OCI-M1 (cell line): Measurements from ENCODE around the gene PHACTR1.
"Not testable (repeated sequence)": the region's sequence is repeated elsewhere in the genome, so short reads cannot be mapped to it uniquely, and the experiment has no call there.

Experiments
- DNase-seq: peaks from one replicate; lab custom pipeline; 2025; lab: John Stamatoyannopoulos, UW

The PHACTR1 gene

GRCh38 chr6:12903246-12903645 lies 186.7 kb downstream of the PHACTR1 start:
- DNase-seq, result peak; percentile 38

- DNase-seq, result no peak
Observed at GRCh38 chr6:12909833-12910232, 193.3 kb downstream of the PHACTR1 start.

DNA sequence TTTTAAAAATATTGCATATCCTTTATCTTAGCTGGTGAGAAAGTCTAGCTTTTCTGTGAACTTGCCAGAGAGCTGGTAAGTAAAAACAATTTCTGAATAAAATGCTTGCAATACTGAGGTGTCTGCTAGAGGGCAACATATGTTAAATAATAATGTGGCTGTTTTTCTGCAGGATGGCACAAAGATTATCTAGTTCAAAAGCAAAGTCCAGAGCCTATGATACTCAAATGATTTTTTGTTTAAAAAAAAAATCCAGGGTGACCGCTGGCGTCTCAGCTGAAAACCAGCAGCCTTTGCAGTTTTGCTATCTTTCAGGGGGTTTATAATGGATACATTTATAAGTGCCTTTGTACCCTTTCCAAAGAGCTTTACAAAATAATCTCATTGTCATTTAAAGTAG lies 194.9 kb downstream of the PHACTR1 start:
- peak; percentile 85 for DNase-seq

DNA sequence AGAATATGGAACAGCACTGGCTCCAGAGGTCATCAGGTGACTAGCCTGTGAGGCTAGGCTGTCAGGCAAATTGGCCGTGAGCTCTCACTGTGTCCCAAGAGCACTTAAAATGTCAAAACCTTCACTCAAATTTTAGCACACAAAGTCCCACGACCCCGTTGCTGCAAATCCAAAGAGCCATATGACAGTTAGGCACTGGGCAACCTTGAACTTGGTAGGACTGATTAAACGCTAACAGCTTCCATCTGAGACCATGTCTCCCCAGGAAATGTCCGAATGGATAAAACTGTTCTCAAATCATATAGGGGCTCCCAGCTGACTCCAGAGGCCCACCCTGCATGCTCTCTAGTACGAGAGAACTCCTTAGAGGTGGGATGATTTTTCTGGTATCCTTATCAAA lies 196.6 kb downstream of the PHACTR1 start:
- DNase-seq, result no peak

DNA sequence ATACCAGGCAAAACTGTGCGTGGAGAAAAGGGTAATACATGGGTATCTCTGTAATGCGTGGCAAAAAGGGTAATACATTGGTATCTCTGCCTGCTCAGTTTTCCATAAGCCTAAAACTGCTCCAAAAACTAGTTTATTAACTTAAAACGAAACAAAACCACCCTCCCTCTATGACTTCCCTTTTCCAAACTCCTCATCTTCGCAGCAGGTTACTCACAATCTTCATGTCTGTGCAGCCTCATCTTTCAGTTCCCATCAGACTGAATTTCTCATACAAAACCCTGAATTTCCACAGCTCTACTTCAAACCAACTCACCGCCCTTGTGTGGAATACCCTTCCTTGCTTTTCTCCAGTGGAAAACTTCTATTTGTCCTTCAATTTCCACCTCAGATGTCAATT lies 199.4 kb downstream of the PHACTR1 start:
- peak; percentile 52 for DNase-seq

DNA sequence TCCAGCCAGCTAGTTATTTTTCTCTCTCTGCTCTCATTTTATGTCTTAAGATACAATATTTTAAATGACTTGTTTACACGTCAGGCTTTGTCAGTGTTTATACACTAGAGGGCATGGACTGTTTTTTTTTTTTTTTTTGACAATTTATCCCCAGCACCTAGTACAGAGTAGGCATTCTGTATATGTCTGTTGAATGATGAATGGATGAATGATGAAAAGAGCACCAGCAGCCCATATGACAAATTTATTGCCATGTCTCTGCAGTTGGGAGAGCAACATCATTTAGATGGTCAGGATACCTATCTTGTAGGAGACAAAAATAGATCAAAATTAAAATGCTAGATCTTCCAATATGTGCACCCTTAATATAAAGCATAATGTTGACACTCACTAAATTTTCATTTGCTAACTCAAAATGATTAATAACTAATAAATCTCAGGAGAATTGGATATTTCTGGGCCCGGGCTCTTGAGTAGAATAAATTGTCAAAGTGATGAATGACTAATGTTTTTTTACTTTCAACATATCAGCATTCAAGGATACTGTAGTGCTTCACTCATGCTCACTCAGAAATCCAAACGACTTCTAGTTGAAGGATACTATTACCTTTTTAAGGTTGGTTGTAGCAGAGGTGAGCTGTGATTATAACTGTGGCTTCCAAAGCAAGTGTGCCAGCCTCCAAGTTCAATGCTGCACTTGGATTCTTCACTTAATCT lies 200.0 kb downstream of the PHACTR1 start:
- no peak for DNase-seq

DNA sequence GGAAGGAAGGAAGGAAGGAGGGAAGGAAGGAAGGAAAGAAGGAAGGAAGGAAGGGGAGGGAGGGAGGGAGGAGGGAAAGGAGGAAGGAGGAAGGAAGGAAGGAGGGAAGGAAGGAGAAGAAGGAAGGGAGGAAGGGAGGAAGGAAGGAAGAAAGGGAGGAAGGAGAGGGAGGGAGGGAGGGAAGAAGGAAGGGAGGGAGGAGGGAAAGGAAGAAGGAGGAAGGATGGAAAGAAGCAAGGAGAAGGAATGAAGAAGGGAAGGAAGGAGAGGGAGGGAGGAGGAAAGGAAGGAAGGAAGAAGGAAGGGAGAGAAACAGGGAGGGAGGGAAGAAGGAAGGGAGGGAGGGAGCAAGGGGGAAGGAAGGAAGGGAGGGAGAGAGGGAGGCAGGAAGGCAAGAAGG lies 204.9 kb downstream of the PHACTR1 start:
- no peak for DNase-seq

GRCh38 chr6:12923644-12924235 lies 207.2 kb downstream of the PHACTR1 start:
- DNase-seq, result no peak

DNA sequence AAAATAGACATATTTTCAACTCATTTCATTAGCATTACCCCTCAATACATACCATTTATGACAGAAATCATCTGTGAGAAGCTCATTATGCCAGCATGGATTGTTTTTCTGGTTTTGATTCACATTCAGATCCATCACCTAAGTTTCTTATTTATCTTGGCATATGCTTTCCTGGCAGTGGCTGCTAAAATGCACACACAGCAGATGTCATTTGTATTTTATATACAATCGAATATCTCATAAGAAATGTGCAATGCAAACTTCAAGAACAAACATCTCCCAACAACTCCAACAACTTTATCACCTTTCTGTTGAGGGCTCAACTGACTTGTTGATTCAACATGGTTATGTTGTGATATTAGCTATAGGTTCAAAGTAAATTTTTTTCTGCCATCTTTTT lies 208.3 kb downstream of the PHACTR1 start:
- DNase-seq, result no peak

GRCh38 chr6:12927746-12928145 lies 211.2 kb downstream of the PHACTR1 start:
- DNase-seq, result no peak

GRCh38 chr6:12929678-12930077 lies 213.1 kb downstream of the PHACTR1 start:
- DNase-seq, result no peak

- DNase-seq, result no peak
Observed at GRCh38 chr6:12931639-12932038, 215.1 kb downstream of the PHACTR1 start.

DNA sequence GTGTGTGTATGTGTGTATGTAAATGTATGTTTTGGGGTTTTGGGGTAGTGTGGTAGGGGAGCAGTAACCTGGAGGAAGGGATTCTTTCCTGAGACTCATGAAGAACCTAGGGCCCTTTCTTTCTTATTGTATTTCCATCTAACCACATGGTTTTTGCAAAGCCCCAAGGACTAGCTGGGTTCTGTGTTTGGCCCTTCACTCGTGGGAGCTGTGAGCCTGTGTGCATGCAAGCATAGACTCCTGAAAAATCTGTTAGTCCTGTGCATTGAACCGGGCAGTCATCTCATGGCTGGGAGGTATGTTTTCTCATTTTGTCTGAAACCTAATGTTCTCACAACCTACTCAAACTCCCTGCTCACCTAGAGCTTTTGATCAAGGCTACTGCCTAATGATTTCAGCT lies 219.1 kb downstream of the PHACTR1 start:
- DNase-seq, result no peak

DNA sequence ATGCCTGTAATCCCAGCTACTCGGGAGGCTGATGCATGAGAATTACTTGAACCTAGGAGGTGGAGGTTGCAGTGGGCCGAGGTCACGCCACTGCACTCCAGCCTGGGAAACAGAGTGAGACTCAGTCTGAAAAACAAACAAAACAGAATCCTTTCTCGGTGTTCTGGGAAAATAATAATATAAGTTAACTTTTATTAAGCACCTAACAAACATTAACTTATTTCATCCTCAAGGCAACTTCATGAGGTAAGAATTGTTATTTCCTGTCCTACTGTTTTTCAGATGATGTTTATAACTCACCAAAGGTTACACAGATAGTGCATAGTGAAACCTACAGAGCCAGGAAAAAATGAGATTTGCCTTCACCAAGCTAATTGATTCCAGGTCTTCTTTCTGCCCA lies 221.4 kb downstream of the PHACTR1 start:
- DNase-seq, result no peak

DNA sequence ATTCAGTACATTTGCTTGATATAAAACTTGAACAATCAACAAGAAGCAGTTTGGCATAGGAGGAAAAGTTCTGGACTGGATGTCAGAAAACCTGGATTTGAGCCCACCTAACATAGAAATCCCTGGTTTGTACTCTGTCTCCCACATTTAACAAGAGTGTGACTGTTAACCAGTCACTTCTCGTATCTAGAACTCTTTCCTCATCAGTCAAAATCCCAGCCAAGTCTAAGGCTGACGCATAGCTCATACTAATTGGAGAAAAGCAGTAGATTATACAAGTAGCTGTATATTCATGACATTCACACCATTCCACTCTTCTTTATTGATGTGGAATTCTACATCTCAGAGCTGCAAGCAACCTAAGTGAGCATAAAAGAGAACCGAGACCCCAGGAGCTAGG lies 222.7 kb downstream of the PHACTR1 start:
- DNase-seq, result no peak

- DNase-seq, result no peak
Observed at GRCh38 chr6:12941422-12941821, 224.9 kb downstream of the PHACTR1 start.

DNA sequence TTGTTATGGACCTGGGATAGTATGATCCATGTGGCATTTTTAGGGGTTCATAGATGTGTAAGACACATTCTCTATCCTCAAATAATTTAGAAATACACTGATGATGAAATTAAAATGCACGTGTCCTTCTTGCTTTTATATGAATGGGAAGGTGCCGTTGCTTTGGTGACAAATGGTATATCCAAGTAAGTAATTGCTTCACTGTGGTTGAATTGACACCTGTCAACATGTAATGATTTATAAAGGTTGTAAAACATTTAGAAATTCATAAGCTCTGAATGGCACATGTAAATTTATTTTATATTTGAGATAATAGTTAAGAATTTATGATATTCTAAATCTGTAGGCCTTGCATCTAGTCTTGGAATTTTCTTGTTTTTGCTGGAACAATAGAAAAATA lies 227.0 kb downstream of the PHACTR1 start:
- no peak for DNase-seq

DNA sequence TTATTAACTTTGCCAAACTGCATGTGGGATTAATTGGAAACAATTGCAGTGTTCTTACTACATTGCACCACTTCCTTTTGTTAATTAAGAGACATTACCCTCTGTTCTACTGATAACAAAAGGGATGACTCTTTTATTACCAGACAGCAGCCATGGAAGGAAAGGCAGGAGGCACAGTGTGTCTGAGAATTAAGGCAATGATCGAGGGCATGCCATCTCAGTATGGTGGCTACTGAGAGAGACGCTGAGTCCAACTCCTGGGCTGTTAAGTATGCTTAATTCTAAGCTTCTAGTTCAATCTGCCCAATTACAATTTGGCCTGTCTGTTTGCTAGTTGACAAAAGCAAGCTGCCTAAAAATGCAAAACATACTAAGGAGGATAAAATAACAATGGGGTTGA lies 227.4 kb downstream of the PHACTR1 start:
- peak; percentile 43 for DNase-seq

DNA sequence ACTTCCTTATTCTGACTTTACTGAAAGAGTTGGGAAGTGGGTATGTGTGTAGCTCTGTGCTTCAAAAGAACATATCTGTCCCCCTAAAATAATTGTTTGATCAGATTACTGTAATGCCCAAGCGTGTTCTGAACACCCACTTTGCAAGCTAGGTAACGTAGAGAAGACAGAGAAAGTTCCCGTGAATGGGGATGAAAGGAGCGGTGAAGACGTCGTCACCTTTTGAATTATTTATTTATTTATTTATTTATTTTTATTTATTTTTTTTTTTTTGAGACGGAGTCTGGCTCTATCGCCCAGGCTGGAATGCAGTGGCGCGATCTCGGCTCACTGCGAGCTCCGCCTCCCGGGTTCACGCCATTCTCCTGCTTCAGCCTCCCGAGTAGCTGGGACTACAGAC lies 228.0 kb downstream of the PHACTR1 start:
- not testable (repeated sequence) for DNase-seq

DNA sequence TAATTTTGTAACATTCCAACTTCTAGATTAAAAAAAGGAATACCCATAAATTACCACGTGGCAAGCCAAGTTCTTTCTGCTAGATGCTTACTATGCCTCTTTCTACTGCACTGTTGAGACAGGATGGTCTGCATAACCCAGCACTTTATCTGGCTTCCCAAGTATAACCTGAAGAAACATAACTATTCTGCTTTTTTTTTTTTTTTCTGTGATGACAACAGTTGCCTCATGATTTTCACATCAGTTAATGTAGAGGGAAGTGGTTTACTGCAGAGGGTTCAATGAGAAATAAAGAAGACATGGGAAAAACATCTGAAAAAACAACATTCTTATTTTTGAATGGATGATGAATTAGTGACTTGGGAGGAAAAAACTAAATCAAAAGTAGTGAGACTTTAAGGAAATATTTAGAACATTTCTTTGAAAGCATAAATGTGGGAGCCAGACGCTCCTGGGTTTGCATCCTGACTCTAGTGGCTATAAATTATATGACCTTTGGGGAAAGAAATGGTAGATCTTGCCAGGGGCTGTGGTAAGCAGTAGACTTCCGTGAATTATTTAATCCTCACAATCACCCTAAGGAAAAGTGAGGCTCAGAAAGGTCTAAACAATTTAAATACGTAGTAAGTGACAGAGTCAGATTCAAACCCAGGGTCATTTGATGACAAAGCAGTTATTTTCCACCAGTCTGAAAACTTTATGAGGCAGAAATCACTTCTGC lies 230.7 kb downstream of the PHACTR1 start:
- peak; percentile 76 for DNase-seq

GRCh38 chr6:12947967-12948366 lies 231.4 kb downstream of the PHACTR1 start:
- DNase-seq, result peak; percentile 58

DNA sequence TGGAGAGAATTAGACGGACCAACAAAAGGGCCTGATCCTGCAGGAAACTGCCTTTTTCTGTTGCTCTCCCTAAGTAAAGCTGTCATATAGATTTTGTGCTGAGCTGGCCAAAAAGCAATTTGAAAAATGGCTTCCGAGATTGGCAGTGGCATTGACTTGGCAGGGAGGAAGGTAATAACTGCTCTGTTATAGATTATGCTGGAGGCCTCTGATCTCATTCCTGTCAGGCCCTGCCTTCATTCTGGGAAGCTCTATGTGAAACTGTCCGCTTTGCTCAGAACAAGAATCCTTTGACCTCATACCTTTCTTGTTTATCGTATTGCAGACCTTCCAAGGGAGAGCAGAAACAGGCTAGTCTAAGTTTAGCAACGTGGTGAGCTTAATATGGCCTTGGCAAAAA lies 234.4 kb downstream of the PHACTR1 start:
- DNase-seq, result no peak

DNA sequence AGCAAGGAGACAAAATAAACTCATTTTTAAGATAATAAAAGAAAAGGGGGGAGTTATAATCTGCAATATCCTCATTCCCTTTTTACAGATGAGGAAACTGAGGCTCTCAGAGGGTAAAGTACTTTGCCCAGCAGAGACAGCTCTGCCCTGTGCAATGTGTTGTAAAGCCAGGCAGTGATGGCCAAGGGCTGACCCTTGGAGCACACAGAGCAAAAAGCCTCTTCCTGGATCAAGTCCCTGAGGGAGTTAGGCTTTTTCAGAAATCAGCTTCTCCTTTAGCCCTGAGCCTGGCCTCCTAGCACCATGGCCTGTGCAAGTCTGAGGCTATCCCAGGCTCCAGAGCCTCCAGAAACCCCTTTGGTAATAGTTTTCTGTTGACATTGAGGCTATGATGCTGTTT lies 234.8 kb downstream of the PHACTR1 start:
- DNase-seq, result no peak
